H9 (cell line): ENCODE data around the gene SEMA4D. TPM values are rescaled to one million over a fixed set of nuclear protein-coding genes. Genes with fewer than 3 reads are reported as not detected.

ENCODE experiments used
- DNase-seq: peaks from one replicate; pipeline ENCODE4 v3.0.0-alpha.2; 2017
- H2AFZ ChIP-seq: one replicate; pipeline ENCODE4 v1.6.1; 2013; ENCODE audit warnings: mild to moderate bottlenecking, low read length, control low read depth, moderate library complexity
- H2AK5ac ChIP-seq: 2 replicates; pipeline ENCODE4 v1.6.1; 2013; ENCODE audit warnings: low read length, control low read depth, mixed read lengths; ENCODE audit not compliant: insufficient read length
- H2BK120ac ChIP-seq: one replicate; pipeline ENCODE4 v1.6.1; 2013; ENCODE audit warnings: low read depth, mild to moderate bottlenecking, low read length, control low read depth, inconsistent platforms; ENCODE audit not compliant: poor library complexity, severe bottlenecking
- H2BK12ac ChIP-seq: 2 replicates; pipeline ENCODE4 v1.6.1; 2013; ENCODE audit warnings: low read length, control low read depth, mixed read lengths, low read depth; ENCODE audit not compliant: insufficient read length
- H2BK15ac ChIP-seq: 2 replicates; pipeline ENCODE4 v1.6.1; 2013; ENCODE audit warnings: low read depth, low read length, control low read depth
- H2BK20ac ChIP-seq: one replicate; pipeline ENCODE4 v1.6.1; 2013; ENCODE audit warnings: low read depth, mild to moderate bottlenecking, low read length, control low read depth, inconsistent platforms; ENCODE audit not compliant: poor library complexity, severe bottlenecking
- H2BK5ac ChIP-seq: 2 replicates; pipeline ENCODE4 v1.6.1; 2013; ENCODE audit warnings: low read length, control low read depth, mixed read lengths; ENCODE audit not compliant: insufficient read length
- H3K14ac ChIP-seq: 2 replicates; pipeline ENCODE4 v1.6.1; 2013; ENCODE audit warnings: low read length, control low read depth; ENCODE audit not compliant: insufficient read depth
- H3K18ac ChIP-seq: 2 replicates; pipeline ENCODE4 v1.6.1; 2013; ENCODE audit warnings: low read depth, mild to moderate bottlenecking, mixed read lengths, low read length, control low read depth; ENCODE audit not compliant: insufficient read length
- H3K23ac ChIP-seq: 2 replicates; pipeline ENCODE4 v1.6.1; 2013; ENCODE audit warnings: low read length, control low read depth, mixed read lengths, low read depth; ENCODE audit not compliant: insufficient read length
- H3K23me2 ChIP-seq: 2 replicates; pipeline ENCODE4 v1.6.1; 2013; ENCODE audit warnings: low read depth, mild to moderate bottlenecking, mixed read lengths, low read length, control low read depth; ENCODE audit not compliant: insufficient read length, poor library complexity, severe bottlenecking
- H3K27ac ChIP-seq: 2 replicates; pipeline ENCODE4 v1.5.1; 2013; ENCODE audit warnings: low read length, control low read depth, mixed read lengths, low read depth; ENCODE audit not compliant: insufficient read length
- H3K27me3 ChIP-seq: 2 replicates; pipeline ENCODE4 v1.6.1; 2013; ENCODE audit warnings: low read length, control low read depth, inconsistent platforms; ENCODE audit not compliant: insufficient read depth
- H3K4ac ChIP-seq: 2 replicates; pipeline ENCODE4 v1.6.1; 2013; ENCODE audit warnings: low read depth, mild to moderate bottlenecking, control low read depth, inconsistent platforms, low read length, moderate library complexity
- H3K4me1 ChIP-seq: 2 replicates; pipeline ENCODE4 v1.6.1; 2013; ENCODE audit warnings: low read length, control low read depth, inconsistent platforms; ENCODE audit not compliant: insufficient read depth
- H3K4me2 ChIP-seq: 2 replicates; pipeline ENCODE4 v1.6.1; 2013; ENCODE audit warnings: low read length, control low read depth, mixed read lengths; ENCODE audit not compliant: insufficient read length, insufficient read depth
- H3K56ac ChIP-seq: 2 replicates; pipeline ENCODE4 v1.6.1; 2013; ENCODE audit warnings: low read depth, mild to moderate bottlenecking, mixed read lengths, low read length, control low read depth; ENCODE audit not compliant: insufficient read length
- H3K79me1 ChIP-seq: 2 replicates; pipeline ENCODE4 v1.6.1; 2013; ENCODE audit warnings: low read depth, mild to moderate bottlenecking, moderate library complexity, low read length, control low read depth, inconsistent platforms; ENCODE audit not compliant: insufficient read depth, poor library complexity, severe bottlenecking
- H3K79me2 ChIP-seq: 2 replicates; pipeline ENCODE4 v1.6.1; 2013; ENCODE audit warnings: low read length, control low read depth, inconsistent platforms; ENCODE audit not compliant: insufficient read depth
- H3K9ac ChIP-seq: 2 replicates; pipeline ENCODE4 v1.6.1; 2013; ENCODE audit warnings: low read length, control low read depth, mixed read lengths; ENCODE audit not compliant: insufficient read length; ENCODE audit errors: extremely low read depth
- H3K9me3 ChIP-seq: one replicate; pipeline ENCODE4 v1.6.1; 2013; ENCODE audit warnings: low read depth, low read length, inconsistent platforms; ENCODE audit not compliant: control insufficient read depth
- H3T11ph ChIP-seq: one replicate; pipeline ENCODE4 v1.6.1; 2013; ENCODE audit warnings: mild to moderate bottlenecking, low read length, control low read depth, inconsistent platforms
- H4K20me1 ChIP-seq: one replicate; pipeline ENCODE4 v1.6.1; 2013; ENCODE audit not compliant: control insufficient read depth, insufficient read length, insufficient read depth
- H4K5ac ChIP-seq: 2 replicates; pipeline ENCODE4 v1.6.1; 2013; ENCODE audit warnings: low read depth, mild to moderate bottlenecking, mixed read lengths, low read length, control low read depth; ENCODE audit not compliant: insufficient read length
- H4K8ac ChIP-seq: replicated peaks from 2 replicates; pipeline ENCODE4 v1.6.1; 2013; ENCODE audit warnings: low read length, control low read depth, mixed read lengths, low read depth; ENCODE audit not compliant: insufficient read length
- H4K91ac ChIP-seq: 2 replicates; pipeline ENCODE4 v1.6.1; 2013; ENCODE audit warnings: low read depth, mild to moderate bottlenecking, moderate library complexity, mixed read lengths, low read length, control low read depth; ENCODE audit not compliant: insufficient read length
- H3K27ac Mint-ChIP-seq, 3 experiments: 2 replicates in 2 of 3; 3 replicates in 1 of 3; pipeline ENCODE4 v1.8.0; 2020 to 2021; ENCODE audit warnings: mixed read lengths in 3 of 3, mild to moderate bottlenecking in 1 of 3, moderate library complexity in 1 of 3
- H3K27me3 Mint-ChIP-seq: 2 replicates; pipeline ENCODE4 v1.8.0; 2021; ENCODE audit warnings: low read depth, mild to moderate bottlenecking, moderate library complexity, mixed read lengths
- H3K36me3 Mint-ChIP-seq, 3 experiments: 2 replicates in 2 of 3; 3 replicates in 1 of 3; pipeline ENCODE4 v1.8.0; 2020 to 2021; ENCODE audit warnings: low read depth in 3 of 3, mixed read lengths in 3 of 3; ENCODE audit not compliant: insufficient read depth in 1 of 3
- H3K4me1 Mint-ChIP-seq, 2 experiments: 2 replicates each; pipeline ENCODE4 v1.8.0; 2020; ENCODE audit warnings: mixed read lengths in 2 of 2
- H3K4me3 Mint-ChIP-seq, 2 experiments: 2 replicates in 1 of 2; 3 replicates in 1 of 2; pipeline ENCODE4 v1.8.0; 2020 to 2021; ENCODE audit warnings: mild to moderate bottlenecking in 2 of 2, mixed read lengths in 2 of 2, moderate library complexity in 1 of 2
- H3K9me3 Mint-ChIP-seq, 2 experiments: 2 replicates in 1 of 2; 3 replicates in 1 of 2; pipeline ENCODE4 v1.8.0; 2020; ENCODE audit warnings: mild to moderate bottlenecking in 2 of 2, mixed read lengths in 2 of 2, moderate library complexity in 1 of 2
- WGBS: extraction: QIAGEN DNeasy Blood & Tissue Kit; methylation state at CpG from one replicate; pipeline ENCODE4 v1.1.7; 2013; ENCODE audit warnings: missing lambda C conversion rate, low lambda C conversion rate, mixed read lengths; ENCODE audit not compliant: insufficient read length; ENCODE audit errors: extremely low coverage; 5-methylcytosine and 5-hydroxymethylcytosine counted together
- total RNA-seq: library from RNA; stranded (reverse); gene quantifications from 2 replicates; pipeline ENCODE4 v1.2.1, GENCODE V29; 2021
- TF ChIP-seq, protein P1 (sequence below): fragments of 200-600 bp; sonication (generic); conservative IDR thresholded peaks from 3 replicates; pipeline ENCODE4 v1.8.0; 2021; ENCODE audit warnings: antibody characterized with exemption, mild to moderate bottlenecking

SEMA4D gene
- total RNA-seq, 1 experiment from 2014 or later: 47.2 TPM

GRCh38 chr9:89318123-89319014, 179.5 kb downstream of the SEMA4D start, which contains the start of gene SECISBP2:
Gene SECISBP2, plus strand, starts transcription at chr9:89318500. Its CDS starts 77 bp downstream, at chr9:89318577.
- H3K4me1 Mint-ChIP-seq: peaks cover 35 to 39% of the 10 kb centered on the region in 2 experiments

More at GRCh38 chr9:89318123-89319014, 179.5 kb downstream of the SEMA4D start, which contains the start of gene SECISBP2:
- H2AFZ ChIP-seq: no peak within 1 kb of the TSS
- H3T11ph ChIP-seq: peak within 1 kb of the TSS; percentile 73
- H3K27ac ChIP-seq: peak within 1 kb of the TSS; percentile 86
- no peaks in the 10 kb centered on the region for H4K20me1 ChIP-seq
- no peak within 1 kb of the TSS for H3K23ac ChIP-seq
- WGBS: no CpG with 5 or more reads among the region's 91 CpGs
- peak within 1 kb of the TSS; percentile 5 for H4K5ac ChIP-seq
- H2BK120ac ChIP-seq: peak within 1 kb of the TSS; percentile 96
- H3K79me1 ChIP-seq: peaks cover 2% of the 10 kb centered on the region
- Mint-ChIP-seq H3K36me3 (peaks cover 28 to 67% (median 67%) of the 10 kb centered on the region in 3 experiments), H3K9me3 (no peaks in the 10 kb centered on the region), H3K27me3 (no peaks in the 10 kb centered on the region), H3K27ac (peak within 1 kb of the TSS; percentile 99 to 100 (median 100)), H3K4me3 (peak within 1 kb of the TSS; percentile 79 to 88)
- H3K14ac ChIP-seq: peak within 1 kb of the TSS; percentile 99
- DNase-seq: peak; percentile 97
- H2BK5ac ChIP-seq: no peak within 1 kb of the TSS
- H3K23me2 ChIP-seq: peaks cover 4% of the 10 kb centered on the region
- H4K8ac ChIP-seq: no peak within 1 kb of the TSS
- no peak within 1 kb of the TSS; the same call in 1 of the 2 replicates for H2BK15ac ChIP-seq
- peak within 1 kb of the TSS; percentile 88 for H3K9ac ChIP-seq
- H3K79me2 ChIP-seq: peaks cover 29% of the 10 kb centered on the region; the same call in 1 of the 2 replicates
- peak within 1 kb of the TSS; percentile 99 for H3K18ac ChIP-seq
- H3K4me1 ChIP-seq: no peaks in the 10 kb centered on the region
- no peak within 1 kb of the TSS for H2AK5ac ChIP-seq
- H3K9me3 ChIP-seq: no peaks in the 10 kb centered on the region
- peak within 1 kb of the TSS; percentile 65 for H2BK12ac ChIP-seq
- TF ChIP-seq, protein P1, sequence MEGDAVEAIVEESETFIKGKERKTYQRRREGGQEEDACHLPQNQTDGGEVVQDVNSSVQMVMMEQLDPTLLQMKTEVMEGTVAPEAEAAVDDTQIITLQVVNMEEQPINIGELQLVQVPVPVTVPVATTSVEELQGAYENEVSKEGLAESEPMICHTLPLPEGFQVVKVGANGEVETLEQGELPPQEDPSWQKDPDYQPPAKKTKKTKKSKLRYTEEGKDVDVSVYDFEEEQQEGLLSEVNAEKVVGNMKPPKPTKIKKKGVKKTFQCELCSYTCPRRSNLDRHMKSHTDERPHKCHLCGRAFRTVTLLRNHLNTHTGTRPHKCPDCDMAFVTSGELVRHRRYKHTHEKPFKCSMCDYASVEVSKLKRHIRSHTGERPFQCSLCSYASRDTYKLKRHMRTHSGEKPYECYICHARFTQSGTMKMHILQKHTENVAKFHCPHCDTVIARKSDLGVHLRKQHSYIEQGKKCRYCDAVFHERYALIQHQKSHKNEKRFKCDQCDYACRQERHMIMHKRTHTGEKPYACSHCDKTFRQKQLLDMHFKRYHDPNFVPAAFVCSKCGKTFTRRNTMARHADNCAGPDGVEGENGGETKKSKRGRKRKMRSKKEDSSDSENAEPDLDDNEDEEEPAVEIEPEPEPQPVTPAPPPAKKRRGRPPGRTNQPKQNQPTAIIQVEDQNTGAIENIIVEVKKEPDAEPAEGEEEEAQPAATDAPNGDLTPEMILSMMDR: peak; percentile 86
- no peak within 1 kb of the TSS for H4K91ac ChIP-seq
- H3K27me3 ChIP-seq: no peaks in the 10 kb centered on the region
- no peak within 1 kb of the TSS for H2BK20ac ChIP-seq
- peak within 1 kb of the TSS; percentile 46 for H3K4me2 ChIP-seq
- H3K4ac ChIP-seq: no peak within 1 kb of the TSS; the same call in 1 of the 2 replicates
- H3K56ac ChIP-seq: no peak within 1 kb of the TSS
